Measurements from ENCODE around the gene CCDC78.

The CCDC78 gene

DNA sequence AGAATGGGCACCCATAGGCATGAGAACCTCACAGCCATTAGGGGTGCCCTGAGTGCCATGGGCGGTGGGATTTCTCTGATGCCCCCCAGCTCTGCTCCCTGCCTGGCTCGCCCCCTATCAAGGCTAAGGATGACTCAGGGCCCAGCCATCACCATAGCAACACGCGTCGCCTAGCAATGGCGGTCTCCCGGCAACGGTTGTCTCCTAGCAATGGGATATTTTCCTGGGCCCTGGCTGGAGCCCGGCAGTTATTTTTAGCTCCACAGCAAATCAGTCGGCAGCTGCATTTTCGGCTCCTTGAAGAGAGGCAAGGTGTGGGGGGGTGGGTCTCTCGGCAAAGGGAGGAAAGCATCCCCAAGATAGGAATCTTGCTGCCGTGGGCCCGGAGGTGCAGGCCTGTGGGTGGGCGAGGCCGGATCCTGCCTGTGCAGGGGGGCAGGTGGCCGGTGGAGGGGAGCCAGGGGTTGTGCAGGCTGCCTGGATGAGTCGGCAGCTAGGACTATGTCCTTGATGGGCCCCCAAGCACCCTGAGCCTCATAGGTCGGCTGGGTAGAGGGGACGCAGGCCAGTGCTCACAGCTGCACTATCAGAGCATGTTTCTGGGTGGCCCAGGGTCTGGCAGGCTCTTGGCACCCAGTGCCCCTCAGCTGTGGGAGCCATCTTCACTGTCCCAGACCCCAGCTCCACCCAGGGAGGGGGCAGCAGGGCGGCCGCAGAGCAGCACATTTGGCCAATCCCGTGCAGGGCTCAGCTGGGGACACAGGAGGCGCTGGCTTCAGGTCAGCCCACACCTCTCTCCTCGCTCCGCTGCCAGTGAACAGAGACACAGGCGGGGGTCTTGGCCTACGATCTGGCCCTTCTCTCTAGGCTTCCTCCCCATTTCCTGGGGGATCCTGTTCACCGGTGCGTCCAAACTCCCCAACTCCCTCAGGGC is 16.4 kb downstream of the CCDC78 start:
- no peak for FAIRE-seq

DNA sequence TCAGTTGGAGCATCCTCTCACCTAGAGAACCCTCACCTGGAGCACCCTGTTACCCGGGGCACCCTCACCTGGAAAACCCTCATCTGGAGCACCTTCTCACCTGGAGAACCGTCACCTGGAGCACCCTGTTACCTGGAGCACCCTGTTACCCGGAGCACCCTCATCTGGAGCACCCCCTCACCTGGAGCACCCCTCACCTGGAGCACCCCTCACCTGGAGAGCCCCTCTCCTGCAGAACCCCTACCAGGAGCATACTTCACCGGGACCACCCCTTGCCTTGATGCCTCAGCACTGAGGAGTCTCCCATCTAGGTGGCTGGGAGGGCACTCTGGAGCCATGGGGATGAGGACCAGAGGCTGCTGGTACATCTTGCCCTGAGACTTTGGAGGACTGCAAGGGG is 17.3 kb downstream of the CCDC78 start:
- no peak for FAIRE-seq

DNA sequence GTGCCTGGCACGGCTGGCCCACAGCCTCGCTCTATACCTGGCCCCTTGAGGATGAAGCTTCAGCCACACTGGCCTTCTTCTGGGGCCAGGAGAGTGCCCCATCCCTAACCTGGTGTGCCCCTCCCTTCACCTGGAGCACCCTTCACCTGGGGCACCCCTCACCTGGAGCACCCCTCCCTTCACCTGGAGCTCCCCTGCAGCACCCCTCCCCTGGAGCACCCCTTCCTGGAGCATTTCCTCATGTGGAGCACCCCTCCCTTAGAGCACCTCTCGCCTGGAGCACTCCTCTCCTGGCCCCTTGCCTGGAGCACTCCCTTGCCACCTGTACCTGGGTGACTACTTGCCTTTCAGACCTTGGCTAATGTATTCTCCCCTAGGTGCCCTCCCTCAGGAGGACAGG is 18.2 kb downstream of the CCDC78 start:
- FAIRE-seq: no peak

DNA sequence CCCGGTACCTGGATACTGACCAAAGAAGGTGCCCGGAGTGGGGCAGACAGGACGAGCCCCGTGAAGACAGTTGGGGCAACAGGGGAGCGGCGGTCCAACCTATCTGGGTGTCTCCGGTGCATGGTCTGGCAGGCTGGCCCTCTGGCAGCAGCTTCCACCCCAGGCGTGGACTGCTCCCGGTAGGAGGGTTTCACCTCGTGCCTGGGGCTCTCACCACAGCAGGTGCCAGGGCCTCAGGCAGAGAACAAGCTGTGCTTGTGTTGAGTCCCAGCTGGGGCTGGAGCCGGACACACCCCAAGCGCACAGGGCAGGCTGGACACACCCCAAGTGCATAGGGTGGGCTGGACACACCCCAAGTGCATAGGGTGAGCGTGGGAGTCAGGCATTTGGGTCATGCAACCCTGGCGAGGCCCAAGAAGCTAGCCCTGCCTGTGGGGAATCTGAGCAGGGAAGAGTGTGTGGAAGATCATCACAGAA is 19.1 kb downstream of the CCDC78 start:
- FAIRE-seq: no peak

DNA sequence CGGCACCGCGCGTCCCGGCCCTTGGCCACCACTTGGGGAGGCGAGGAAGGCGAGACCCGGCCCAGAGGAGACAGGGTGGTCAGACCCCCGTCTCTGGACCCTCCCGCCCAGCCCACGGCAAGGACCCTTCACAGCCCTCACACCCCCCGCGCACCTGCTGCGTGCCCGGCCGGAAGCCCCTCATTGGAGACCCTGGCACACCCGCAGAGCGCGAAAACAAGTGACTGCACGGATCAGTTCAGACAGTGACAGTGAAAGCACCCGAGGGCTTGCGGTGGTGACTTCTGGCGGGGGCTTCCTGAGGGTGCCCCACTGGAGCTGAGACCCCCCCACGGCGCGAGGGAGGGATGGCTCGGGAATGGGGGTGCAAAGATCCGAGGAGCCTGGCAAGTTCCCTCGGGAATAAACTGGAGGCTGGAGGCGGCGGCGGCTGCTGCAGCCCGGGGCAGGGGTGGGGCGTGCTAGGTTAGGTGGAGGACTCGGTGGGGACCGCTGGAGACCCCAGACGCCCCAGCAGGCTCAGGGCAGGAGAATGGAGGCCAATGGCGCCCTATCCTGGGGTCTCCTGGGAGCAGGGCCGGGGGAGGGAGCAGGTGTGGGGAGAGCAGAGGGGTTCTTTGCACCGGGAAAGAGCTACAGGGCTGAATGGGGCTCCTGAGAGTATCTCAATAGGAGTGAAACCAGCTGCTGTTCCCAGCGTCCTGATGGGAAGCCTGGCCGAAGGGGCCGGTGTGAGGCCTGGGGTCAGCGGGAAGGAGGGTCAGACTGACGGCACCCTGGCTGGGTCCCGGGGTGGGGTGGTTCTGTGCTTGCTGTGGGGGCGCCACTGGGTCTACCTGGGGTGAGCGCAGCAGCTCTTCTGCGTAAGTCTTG is 19.8 kb downstream of the CCDC78 start:
- FAIRE-seq: no peak

DNA sequence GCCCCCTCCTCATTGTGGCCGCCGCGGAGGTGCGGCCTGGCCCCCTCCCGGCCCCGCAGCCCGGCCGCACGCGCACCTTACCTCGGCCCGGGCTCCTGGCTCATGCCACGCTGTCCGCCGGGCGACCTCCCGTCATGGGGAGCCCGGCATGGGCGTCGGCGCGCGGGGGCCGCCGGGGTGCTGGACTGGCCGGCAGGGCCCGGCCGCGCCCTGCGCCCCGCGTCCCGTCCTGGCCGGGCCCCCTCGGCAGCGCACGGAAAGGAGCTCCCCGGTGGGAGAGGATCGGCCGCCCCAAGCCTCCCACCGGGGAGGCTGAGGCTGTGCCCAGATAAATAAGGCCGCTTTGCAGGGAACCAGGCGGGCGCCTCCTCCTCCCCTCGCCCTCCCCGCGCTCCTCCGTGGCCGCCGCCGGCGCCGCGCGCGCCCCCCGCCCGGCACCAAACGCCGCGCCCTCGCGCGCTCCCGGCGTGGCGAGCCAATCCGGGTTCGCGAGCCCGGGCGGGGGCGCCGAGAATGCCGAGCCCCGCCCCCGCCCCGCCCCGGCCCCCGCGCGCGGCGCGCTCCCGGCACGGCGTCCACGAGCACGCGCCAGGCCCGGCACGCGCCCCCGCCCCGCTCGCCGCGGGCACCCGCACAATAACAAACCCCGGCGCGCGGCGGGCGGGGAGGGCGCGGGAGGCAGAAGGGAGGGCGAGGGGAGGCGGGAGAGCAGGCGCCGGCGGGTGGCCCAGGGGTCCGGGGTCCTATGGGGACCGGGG is 20.6 kb downstream of the CCDC78 start, which contains the start of gene FBXL16:
TSS of gene FBXL16 (minus strand) at position 371 of the 758 bp plus-strand sequence. CDS start 8,396 bp downstream, outside the sequence.
- FAIRE-seq: no peak

DNA sequence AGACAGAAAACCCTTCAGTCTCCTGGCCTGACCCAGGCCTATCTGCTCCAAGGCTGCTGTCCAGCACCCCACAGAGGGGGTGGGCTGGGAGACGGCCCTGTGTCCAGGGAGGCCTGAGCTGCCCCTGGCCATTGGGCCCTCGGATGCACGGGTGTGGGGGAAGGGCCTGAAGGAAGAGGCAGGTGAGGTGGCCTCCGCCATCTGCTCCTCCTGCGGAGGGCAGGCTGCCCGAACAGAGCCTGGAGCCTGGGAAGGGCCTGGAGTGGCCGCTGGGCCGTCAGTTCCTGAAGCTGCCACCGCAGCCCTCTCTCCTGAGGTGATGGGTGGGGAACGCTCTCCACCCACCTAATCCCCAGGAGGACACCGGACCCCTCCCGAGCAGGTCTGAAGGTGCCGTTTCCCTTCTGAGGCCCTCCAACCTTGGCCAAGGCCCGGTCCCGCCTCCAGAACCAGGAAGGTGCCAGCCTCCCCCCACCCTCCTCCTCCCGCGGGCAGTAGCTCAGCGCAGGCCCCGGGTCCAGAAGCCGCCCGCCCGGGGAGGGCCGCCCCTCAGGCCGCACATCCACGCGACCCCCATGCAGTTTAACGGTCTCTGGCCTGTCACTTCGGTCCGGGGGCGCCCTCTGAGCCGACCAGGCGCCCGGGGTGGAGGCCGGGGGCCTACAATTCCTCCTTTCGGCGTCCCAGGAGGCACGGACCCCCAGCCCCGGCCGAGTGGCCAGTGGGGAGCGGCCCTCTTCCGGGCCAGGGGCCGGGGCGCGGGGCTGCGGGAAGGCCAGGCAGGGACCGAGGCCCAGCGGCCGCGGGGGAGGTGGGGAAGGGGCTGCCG is 21.5 kb downstream of the CCDC78 start:
- no peak for FAIRE-seq

DNA sequence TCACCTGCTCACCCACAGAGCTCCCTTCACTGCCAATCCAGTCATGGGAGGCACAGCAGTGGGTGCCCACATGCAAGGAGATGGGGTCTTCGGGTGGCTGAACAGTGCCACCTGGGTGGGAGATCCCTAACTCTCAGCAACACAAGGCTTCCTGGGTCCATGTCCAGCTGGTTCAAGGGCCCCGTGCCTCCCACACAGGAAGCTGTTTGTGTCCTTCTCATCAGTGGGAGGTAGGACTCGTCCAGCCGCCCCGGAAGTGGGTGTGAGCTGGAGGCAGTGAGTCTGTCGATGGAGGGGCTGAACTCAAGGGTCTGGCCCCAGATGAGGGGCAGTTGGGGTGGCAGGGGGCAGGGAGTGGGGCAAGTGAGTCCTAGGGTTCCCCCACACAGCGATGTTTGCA is 22.2 kb downstream of the CCDC78 start:
- no peak for FAIRE-seq

DNA sequence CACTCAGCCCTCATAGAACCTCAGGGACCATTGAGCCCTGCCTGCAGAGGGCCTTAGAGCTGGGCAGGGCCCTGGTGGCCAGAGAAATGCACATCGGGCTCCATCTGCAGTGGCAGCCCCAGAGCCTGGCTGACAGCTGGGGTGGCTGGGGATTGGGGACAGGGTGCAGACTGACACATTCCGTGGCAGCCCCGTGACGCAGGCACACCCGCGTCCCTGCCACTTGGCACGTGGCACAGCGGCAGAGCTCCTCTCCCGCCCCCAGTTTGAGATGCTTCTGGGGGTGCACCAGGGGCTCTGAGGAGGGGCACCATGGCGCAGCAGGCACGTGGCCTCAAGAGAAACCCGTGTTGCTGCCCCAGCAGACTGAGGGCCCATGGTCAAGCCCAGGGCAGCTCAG is 22.8 kb downstream of the CCDC78 start:
- FAIRE-seq: no peak

DNA sequence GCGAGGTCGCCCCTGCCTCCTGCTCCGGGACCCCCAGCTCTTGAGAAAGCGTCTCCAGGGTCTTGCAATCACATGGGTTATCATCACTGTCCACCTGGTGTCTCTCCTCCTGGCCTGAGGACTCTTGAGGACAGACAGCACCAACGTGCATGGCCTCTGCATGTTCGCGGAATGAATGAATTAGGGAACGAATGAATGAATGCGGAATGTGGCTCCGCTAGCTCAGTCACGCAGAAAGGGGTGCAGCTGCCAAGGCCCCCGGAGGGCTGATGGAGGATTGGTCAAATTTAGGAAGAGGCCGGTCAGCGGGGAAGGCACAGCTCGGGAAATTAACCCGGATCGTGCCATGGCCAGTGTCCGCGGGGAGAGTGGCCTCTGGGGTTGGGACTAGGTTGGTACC is 23.9 kb downstream of the CCDC78 start:
- no peak for FAIRE-seq

DNA sequence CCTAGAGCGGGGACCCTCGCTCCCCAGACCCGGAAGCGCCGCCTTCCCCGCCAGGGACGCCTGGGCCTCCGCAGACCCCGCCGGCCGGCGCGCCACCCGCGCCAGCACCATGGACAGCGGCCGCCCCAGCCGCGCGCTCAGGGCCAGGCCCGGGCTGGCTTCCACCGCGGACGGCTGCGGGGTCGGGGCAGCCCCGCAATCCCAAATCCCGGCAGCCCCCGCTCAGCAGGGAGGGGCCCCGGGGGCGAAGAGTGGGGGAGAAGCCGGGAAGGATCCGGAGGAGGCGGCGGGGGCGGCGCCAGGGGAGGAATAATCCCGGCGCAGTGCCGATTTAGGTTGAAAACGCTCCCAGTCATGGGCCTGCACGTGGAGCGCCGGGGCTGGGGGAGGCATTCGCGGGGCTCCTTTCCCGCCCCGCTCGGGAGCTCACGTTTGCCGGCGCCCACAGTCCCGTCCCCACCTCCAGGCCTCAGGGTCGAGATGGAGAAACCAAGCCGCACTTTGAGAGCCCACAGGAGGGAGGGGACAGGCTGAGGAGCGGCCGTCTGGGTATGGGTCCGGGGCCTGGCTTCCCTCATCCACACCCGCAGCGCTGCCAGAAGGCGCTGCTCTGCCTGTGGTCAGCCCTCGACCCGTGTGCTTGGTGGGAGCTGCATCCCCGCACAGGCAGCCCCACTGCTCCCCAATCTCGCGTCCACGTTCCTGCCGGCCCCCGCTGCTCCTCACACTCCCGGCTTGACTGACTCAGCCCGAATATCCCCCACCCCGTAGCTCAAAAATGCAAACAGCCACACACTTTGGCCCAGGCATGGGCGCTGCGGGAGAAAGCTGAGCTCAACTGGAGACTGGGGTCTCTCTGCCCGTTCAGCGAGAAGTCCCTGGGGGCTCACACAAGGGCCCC is 25.3 kb downstream of the CCDC78 start:
- FAIRE-seq: no peak

DNA sequence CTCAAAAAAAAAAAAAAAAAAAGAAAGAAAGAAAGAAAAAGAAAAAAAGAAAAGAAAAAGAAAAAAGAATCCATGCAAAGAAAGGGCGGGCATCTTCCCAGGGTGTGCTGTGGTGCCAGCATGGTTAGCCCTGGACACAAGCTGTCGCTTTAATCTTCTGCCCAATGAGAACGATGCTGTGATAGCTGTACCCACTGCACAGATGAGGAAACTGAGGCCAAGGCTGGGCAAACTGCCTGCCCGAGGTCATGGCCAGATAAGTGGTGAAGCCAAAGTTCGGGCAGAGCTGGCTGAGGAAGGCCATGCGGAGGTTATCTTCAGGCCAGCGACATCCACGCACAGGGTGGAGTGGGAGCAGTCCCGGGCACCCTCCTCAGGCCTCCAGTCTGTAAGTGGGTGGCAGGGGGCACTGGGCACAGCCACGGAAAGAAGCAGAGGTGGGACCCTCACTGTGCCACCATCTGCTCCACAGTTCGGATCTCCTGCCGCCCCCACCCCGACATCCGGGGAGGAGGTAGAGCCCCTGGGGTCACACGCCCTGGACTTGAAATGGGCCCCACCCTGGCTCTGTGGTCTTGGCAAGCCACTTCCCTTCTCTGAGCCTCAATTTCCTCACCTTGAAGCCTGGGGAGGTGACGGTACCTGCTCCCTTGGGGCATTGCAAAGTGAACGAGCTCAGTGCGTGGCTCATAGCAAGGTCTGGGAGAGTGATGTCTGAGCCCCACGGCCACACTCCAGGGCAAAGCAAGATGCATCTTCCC is 27.2 kb downstream of the CCDC78 start:
- FAIRE-seq: no peak

DNA sequence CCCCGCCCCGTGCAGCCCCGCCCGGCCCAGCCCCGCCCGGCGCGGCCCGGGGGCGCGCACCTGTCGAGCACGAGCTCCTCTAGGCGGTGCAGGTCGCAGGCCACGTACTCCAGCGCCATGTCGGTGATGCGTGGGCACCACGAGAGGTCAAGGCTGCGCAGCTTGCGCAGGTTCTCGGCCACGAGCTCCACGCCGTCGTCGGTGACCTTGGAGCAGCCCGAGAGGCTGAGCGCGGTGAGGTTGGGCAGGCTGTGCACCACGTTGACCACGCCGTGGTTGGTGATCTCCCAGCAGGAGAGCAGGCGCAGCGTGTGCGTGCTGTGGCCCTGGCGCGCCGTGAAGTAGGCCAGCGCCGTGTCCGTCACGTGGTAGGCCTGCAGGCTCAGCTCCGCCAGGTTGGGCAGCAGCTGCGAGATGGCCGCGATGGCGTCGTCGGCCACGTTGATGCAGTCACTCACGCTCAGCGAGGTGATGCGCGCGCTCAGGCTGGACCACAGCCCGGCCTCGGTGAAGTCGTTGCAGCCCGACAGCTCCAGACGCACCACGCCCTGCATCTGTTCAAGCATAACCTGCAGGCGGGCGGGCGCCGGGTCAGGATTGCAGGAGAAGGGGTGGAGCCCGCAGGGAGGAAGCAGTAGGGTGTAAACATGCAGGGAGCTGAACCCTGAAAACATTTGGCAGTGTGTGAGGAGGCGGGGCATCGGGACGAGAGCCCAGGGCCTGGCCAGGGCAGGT is 30.7 kb downstream of the CCDC78 start:
- FAIRE-seq: no peak

DNA sequence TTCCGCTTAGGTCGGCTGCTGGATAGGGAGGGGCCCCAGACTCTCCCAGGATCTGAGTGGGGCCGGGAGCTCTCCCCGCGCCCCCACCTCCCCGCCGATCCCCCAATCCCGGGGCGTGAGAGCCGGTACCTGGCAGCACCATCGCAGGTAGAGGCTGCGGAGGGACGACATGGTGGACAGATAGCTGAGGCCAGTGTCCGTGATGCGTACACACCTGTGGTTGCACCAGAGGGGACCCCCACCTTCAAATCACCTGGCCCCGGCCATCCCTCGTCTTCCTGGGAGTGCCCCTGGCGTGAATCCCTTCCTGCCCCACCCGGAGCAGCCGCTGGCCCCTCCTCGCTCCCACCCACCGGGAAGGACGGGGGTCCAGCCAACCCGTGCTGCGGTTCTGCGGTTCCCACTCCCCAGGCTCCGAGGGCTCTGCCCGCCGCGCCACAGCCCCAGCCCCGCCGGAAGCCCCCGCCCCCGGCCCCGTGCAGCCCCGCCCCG is 31.3 kb downstream of the CCDC78 start:
- FAIRE-seq: no peak

DNA sequence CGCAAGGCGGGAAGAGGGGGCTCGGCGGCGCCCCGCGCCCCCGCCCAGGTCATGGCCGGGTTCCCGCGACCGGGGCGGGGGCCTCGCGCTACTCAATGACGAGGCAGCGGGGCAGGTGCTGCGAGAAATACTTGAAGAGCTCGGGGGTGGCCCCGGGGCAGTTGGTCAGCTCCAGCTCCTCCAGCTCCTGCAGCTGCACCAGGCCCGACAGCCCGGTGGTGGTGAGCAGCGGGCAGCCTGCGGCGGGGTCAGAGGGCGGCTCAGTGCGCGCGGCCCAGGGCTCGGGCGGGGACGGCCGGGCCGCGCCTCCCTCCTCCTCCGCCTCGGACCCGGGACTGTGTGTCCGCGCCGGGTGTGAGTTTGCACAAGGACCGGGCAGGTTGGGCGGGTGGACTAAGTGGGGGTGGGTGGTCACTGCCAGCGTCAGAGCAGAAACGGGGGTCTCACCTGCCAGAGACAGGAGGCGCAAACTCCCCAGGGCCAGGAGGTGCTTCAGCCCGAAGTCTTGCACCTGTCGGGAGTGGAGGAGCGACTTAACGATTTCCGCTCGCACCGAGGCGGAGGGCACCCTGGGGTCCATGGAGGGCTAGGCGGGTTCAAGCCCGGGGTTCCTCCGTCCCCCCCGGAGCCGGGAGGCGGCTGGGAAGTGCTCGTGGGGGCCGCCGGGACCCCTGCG is 31.9 kb downstream of the CCDC78 start:
- no peak for FAIRE-seq

DNA sequence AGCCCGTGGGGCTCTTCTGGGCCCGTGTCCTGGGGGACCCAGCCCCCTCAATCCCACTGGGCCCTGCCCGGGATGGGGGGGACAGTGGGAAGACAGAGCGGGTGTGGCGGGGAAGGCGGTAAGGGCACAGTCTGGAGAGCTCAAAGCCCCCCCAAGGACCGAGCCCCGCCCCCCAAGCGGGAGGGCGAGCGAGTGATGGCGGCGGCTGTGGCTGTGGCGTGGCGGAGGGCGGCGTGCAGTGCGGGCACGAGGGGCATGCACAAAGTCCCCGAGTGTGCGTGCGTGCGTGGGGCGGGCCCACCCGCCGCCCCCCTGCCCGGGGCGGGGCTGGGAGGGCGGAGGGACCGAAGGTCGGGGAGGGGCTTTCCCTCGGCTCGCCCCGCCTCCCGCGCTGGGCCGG is 32.5 kb downstream of the CCDC78 start:
- FAIRE-seq: no peak

DNA sequence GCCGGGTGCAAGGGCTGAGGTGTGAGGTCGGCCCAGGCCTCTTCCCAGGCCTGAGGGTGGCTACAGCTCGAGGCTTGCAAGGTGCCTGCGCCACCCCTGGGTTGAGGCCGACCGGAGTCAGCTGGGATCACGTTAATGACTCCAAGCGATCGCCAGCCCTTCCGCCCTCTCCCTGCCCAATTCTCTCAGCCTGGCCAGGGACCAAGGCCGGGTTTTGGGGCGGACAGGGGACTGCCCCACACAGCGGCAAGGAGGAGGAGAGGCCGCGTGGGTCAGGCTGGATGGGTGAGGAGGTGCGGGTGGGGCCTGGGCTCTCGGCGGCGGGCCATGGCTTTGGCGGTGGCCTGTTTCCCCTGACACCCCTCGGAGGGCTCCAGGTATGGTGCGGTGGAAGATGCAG is 32.9 kb downstream of the CCDC78 start:
- FAIRE-seq: no peak

DNA sequence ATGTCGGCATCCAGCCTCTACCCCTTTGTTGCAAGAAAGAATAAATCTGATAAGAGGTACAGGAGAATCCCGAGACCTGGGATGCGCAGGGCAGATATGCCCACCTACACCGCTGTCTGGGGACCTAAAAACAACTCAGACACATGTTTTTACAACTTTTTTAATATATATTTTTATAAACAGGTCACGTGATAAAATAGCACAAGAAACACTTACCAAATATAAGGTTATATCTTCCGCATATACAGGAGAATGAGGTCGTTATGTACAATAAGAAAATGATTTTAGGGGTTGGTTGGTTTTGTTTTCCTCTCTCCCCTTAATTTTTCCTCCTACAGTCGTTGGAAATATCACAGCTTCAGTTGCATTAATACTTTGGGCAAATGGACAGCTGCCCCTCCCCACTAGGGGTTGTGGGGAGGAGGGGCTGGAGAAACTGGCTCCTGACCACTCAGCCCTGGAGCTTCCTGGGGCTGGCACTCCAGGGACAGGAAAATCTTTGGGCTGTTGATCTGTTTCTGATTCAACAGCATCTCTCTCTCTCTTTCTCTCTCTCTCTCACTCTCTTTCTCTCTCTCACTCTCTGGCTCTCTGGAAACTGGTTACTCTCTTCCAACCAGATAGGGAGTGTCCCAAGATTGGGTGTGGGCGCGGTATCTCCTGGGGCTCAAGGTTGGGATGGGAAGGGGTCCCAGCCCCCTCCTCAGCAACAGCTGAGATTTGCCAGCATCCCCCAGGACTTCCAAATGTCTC is 33.7 kb downstream of the CCDC78 start:
- no peak for FAIRE-seq

Measured in TTC549 (cell line).